Stromal cell of bone marrow (primary cell): Measurements from ENCODE around the gene ING3.
A peak's percentile ranks its signal among the peaks of the same experiment; 100 is the strongest.

Source experiments
- DNase-seq: peaks from one replicate; pipeline ENCODE4 v3.0.0-alpha.2; 2012; ENCODE audit warnings: low read depth

The ING3 gene

DNA sequence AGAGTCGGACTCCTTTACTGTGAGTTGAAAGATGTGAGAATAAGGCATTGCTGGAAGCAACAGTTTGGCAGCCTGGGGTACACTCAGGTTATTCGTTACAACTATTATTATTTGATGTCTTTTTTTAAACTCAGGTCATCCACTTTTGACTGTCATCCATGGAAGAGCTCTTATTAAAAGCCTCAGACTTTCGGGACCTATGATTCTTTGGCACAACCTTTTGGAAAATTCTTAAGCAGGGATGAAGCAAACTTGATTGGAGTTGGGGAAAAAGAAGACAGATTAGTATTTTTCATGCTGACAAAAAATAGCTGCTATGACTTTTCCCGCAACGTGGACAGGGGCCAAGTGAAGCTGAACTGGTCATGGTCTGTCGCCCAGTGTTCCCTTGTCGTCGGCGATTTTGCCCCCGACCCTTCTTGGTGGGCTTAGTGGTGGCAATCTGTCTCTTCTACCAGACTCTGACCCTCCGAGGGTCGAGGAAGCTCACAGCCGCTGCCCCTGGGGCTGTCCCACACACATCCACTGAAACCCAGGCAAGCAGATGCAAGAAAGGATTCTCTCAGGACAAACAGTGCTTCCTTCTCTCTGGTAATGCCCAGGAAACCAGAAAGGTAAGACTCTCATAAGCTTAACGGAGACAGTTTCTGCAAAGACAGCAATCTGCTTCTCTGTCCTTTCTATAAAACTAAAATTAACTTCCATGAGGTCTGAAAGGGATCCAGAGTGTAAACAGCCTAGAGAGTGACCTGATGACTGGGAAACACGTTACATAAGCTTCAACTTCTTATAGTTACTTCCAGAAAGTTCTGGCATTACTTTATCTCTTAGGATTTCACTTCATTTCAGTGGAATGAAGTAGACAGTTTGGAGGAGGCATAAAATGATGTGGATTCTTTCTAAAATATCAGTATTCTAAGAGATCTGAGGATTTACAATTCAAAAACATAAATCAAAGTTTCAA lies 39.0 kb downstream of the ING3 start:
- DNase-seq: no peak

DNA sequence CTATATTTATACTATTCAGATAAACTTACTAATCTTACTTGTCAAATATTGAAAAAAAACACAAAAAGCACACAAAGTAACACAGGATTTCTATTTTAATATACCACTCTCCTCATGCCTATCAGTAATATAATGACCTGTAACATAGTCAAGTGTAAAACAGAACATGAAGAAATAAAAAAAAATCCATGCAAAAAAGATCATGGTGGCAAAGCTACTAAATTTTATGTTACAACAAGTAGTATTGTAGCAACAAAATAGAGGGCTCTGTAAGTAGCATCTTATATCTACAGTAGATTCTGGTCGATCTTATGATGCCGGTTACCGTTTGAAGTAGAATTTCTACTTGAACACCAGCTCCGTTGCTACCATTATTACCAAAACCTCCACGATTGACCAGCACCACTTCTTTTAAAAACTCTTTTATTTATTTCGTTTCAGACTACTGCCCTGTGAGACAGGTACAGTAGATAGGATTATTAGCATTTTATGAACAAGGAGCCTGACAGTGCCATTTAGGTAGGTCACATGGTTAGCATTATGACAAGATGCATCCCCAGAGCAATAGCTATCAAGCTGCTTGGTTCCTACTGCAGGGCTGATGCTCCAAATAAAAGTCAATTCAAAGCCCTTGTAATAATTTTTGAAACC lies 40.0 kb downstream of the ING3 start:
- DNase-seq: no peak

DNA sequence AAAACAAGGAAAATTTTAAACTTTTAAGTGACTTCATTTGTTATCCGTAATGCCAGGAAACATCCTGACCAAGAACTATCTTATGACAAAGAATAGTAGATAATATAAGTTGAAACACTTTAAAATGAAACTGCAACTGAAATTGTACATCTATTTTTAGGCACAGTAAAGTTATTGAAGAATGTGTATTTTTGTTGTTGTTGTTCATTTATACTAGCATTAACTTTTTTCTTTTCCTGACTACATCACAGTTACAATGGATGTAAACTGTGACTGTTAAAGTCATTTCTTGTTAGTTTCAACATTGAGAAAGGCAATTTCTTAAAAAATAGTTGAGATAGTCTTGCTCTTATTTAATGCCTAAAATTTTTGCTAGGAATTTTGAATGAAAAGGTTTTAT lies 40.6 kb downstream of the ING3 start:
- DNase-seq: no peak

DNA sequence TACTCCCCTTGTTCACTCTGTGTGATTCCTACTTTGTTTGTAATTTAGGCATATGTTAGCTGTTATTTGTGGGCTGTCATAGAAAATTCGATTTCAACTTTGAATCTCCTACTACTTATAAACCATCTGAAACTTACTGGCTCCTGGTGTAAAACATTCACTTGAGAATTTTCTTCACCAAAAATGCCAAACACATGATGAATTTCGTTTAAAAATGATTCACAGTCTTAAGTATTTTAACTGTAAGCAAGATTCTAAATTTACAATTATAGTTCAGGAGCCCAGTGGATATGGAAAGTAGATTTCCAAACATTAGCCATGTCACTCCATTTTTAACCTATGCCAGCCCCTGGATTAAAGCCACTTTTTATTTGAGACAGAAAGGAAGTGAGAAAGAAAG lies 41.0 kb downstream of the ING3 start:
- DNase-seq: peak; percentile 54

DNA sequence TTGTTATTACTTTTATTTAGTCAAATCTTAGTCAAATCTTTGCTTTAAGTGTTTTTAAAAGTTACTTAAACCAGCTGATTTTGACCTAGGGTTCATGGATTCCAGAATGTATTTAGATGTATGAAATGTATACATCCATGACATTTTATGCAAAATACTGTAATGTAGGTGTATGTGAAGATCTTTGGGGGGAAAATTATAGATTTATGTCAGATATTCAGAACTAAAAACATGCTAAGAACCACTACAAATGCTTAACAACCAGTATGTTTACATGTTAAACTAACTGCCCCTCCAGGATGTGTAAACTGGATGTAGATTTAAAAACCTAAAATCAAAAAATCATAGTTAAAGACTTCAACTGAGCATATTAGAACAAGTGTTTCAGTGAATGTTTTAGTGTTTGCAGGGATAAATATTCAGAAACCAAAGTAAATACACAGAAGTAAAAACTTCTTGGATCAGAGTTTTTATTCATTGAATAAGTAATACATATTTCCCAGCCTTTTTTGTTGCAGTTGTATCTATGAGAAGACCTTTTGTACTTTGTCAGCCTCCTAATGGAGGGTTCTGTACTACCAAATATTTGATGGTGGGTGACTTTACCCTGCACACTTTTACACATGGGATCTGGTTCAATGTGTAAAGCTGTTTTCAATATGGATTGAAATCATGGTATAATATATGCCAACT lies 41.8 kb downstream of the ING3 start:
- DNase-seq: no peak

DNA sequence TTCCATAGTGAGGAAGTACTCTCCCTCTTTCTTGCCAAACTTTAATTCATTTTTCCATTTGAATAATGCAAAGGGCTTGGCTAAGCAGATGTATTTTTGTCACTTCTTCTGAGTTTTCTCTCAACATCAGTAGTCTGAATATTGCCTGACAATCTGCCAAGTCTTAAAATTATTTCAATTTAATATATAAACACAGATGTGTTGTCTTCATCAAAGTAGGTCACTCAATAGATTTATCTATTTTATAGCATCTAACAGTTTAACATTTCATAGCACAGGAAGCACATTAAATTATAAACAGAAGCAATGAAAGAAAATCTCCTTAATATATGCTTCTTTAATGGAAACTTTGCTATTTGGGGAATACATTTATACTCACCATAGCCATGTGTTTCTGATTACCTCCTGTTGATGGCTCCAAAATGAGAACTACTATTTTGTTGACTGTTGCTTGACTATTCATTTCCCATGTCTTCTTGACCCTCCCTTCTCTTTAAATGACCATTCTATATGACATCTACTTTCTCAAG lies 42.5 kb downstream of the ING3 start:
- DNase-seq: no peak

DNA sequence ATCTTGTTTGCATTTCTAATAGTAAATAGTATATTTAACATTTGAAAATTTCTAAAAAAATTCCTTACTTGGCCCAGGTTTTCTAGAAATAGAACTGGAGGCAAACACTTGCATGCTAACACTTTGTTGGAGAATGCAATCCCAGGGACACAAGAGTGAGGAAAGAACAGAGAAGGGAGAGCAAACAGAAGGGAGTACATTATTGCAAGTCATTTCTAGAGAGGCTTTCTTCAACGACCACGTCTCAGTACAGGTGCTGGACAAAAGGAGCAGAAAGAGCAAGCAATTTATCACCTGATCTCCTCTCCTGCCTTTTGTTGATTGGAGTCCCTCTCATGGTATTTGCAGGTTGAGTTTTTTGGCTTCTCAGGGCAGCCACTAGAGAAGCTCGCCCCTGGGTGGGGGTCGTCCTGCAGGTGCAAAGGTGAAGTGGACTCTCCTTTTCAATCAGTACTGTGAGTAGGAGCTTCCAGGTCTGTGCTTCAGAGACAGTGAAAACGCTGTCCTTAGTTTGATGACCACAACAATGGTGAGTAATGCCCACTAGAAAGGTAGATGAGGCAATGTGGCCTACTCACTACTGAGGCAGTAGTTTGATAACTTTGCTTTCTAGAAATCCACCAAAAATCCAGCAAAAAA lies 43.1 kb downstream of the ING3 start:
- DNase-seq: no peak

DNA sequence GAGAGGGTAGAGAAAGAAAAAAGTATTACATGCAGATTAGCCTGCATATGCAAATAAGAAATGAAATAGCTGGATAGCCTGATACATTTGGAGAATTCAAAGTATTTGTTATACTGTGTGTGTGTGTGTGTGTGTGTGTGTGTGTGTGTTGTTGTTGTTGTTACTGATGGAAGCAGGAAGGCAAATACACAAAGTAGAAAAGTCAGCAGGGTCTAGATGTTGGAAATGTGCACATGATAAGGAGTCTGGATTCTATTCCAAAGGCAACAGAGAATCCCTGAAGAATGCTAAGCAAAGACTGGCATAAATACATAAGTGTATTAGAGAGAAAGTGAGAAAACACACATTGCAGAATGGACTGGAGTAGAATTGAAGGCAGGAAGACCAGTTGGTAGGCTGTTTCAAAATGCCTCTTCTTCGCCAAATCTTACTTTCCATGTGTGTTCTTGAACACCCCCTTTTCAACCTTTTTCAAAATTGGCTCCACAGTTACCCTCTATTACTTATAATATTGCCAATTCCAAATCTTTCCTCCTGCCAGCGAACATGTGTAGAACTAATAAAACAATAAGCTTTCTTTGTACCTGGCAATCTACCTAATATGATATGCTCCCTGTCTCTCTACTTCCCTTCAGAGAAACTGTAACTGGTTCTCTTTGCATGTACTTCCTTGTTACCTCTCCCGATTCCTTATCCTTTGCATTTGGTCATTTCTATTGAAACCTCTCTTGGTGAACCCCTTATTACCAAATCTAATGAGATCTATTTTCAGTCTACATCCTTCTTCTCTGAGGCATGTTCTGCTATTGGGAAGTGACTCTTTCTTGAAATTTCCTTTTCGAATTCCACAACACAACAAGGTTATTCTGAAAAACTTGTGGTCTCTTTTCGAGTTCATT lies 44.2 kb downstream of the ING3 start:
- no peak for DNase-seq

DNA sequence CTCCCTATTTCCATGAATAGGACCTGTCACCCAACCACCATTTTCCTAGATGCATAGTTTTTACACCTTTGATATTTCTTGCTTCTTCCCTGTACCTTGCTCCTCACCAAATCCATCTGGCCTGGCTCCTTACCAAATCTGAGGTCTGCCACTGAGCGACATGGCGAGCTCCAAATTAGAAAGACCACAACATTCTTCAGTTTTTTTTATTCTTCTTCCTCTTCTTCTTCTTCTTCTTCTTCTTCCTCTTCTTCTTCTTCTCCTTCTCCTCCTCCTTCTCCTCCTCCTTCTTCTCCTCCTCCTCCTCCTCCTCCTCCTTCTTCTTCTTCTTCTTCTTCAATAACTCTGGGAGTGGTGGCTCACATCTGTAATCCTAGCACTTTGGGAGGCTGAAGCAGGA lies 45.1 kb downstream of the ING3 start:
- DNase-seq: no peak

DNA sequence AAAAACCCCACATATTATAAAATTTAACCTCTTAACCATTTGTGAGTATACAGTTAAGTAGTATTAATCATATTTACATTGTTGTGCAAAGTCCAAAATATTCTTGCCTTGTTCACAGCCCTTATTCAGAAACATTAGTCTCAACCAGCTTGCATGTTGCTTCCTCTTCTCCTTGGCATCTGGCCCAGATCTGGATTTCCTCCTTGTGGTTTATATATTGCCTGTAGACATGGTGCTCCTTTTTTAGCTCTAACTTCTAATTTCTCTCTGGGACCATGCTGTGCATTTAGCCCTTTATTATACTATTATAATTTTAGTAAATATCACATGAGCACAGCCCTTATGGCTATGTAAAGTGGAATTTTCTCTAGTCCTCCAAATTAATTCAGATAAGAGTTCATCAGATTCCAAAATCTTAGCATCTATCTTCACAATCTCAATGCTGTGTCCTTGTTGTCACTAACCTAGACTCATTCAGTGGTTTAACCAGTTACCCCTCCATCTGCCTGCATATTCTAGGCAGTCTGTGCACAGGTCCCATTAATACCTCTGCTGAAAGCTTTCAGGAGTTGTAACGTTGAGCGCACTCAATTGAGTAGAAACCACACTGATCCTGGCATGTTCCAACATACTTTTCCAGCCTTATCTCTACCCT lies 45.9 kb downstream of the ING3 start:
- DNase-seq: peak; percentile 82

DNA sequence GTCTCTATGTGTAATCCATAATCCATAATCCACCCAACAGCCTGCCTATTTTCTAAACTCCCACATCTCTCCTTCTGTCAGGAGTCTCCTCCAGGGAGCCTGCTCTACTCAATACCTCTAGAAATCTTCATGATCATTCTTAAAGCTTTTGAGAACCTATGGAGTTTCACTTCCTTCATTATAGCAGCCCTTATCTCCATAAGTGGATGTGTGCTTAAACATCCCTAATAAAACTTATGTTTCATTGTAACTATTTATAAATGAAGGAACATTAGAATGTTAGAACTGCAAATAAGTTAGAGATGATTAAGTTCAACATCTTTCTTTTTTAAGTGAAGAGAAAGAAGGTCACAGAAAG lies 46.4 kb downstream of the ING3 start:
- DNase-seq: no peak

DNA sequence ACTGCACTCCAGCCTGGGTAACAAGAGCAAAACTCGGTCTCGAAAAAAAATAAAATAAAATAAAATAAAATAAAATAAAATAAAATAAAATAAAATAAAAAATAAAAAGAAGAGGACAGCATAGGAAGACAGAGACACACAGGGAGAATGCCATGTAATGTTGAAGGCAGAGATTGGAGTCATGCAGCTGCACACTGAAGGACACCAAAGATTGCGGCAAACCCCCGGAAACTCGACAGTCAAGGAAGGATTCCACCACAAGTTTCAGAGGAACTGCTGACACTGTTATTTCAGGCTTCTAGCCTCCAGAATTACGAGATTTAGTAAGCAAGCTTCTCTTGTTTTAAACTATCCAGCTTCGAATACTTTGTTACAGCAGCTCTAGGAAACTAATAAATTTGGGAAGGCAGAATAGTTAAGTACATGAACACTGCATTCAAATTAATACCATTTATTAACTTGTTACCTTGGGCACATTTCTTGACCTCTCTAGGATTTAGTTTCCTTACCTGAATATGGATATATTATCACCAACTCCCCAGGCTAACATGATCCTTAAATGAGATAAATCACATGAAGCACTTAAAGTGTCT lies 47.4 kb downstream of the ING3 start:
- no peak for DNase-seq

DNA sequence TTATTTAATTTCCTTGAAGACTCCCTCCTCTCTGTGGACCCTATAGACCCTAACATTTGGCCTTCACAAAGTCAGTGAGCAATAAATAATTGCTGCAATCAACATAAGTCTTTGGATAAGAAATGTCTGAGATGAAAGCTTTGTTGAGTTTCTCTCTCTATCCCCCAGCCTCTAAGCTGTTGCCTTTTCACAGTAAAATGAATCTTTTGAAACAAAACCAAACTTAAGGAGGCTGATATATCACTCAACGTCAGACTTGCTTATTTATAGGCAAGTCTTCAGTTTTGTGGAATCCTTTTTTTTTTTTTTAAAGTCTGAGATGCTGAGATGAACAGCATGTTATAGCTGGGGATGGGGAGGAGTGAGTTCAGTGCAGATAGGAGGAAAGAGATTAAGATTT lies 47.9 kb downstream of the ING3 start:
- no peak for DNase-seq

DNA sequence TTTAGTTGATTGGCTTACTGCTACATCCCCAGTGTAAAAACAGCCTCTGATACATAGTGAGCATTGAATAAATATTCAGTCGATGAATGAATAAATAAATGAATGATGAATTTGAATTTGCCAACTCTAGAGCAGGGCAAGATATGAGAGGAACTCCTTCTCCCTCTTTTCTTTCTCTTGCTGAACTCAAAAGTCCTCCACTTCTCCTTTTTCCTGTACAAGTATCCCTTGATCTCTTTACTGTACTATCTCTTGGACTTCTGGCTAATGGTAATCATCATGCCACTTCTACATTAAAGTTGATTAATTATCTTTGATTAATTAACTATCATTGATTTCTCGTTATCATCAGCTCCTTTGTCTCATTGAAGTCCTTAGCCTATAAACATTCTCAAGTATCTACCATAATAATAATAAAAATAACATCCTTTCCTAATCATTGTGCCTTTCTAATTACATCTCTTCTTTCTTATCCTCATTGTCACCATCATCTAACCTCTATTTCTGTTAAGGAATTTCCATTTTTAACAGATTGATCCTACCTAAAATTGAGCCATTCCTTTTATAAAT lies 48.5 kb downstream of the ING3 start:
- no peak for DNase-seq

DNA sequence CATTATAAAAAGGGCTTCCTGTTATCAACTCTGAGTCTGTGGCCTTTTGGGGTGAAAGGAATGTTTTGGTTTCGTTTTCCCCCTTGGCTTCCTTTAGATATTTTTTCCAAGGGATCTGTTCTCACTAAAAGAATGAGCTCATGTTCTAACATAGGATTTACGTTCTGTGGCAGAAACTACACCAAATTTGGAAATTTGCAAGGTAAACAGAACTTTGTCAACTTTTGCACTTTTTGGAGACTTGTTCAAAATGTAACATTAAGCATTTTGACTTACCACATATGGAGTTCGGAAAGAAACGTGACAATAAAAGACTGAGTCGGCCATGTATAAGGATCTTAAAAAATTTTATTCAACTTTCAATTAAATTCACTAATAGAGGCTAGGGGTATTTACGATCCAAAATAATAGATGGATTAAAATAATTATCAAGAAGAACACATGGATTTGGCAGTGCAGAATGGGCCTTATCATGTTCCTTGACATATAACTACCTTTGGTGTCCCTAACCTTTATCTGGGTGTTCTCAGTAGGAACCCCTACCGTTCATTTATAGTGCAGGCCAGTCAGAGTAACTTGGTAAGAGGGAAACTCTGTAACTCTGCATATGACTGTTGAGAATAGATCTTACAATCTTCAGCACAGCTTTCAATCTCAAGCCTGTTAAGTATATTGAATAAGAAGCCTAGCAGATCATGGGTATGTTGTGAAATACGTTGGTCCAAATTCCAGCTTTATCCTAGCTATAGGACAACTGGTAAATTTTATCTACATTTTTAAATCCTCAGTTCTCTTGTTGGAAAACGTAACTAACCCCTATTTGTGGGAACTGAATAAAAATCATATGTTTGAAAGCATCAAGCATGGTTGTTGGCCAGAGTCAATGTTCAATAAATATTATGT lies 49.8 kb downstream of the ING3 start:
- peak; percentile 62 for DNase-seq

DNA sequence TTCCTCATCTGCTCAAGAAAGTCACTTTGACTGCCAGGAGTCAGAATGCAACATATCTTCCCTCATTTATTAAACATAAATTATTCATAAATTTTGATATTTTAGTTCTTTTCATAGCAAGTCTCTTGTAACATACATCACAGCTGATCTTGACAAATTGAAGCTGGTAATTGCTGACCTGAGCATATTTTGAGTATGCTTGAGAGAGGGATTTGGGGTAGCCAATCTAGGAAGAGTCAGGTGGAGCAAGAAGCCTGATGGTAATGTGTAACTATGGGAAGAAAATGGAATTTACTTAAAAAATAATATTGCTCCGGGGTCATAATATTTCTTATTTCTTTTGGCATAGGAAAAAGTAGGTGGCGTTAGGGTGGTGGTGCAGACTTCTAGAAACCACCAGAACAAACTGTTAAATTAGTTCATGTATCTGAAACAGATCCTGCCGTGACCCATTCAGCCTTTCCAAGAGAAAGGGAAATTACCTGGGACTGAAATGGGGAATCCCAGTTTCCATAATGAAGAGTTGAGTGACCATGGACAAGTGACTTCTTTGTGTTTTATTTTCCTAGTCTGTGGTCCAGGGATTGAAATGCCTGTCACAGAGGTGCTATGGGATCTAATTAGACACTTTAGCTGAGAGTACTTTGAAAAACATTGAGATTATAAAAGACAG lies 50.8 kb downstream of the ING3 start:
- no peak for DNase-seq

DNA sequence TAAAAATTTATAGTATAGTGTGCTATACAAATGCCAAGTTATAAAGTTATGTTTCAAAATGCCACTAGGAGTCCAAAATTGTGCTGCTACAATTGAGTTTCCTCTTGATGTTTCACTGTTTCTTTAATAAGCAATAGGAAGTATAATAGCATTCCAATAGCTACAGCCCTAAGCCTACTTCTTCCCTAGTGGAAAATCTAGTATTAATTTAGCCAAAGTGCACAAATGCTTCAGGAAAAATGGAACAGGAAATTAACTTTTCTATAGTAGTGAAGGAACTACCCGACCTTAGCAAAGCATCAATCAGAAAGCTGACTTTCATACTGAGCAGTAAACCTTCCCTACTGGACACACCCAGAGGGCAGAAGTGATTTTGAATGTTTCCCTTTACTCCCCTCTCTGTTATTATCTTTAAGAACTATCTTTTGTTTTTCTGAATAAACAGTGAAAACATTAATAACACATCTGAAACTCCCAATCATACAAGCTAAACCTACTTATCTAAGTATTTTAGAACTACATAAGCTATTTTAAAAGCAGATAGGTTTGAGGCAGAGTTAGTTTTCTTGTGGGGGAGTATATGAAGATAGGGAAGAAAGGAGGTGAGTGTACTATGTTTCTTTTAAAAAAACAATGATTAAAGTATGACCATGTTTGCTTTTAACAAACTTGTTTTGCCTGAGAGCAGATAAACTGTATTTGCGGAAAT lies 51.6 kb downstream of the ING3 start:
- no peak for DNase-seq

DNA sequence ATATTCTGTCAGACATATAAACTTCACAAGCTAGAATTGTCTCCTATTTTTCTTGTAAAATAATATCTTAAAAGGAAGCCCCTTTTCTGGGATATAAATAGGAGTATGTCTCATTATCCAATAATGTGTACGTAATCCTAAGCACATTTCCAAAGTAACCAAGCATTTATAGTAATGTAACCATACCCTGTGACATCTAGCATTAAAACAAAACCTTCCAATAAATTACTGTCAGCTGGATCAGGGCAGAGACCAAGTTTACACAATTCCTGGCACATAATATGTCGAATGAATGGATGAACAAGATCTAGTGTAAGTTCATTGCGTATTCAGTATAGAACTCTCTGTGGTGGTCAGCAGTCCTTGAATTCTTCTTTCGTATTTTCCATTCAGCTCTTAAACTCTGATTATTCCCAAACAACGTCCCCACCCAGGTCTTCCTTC lies 52.2 kb downstream of the ING3 start:
- DNase-seq: no peak
